ENCODE data around the gene CCDC34.

GRCh38 chr11:27329867-27330632 lies 33.0 kb downstream of the CCDC34 start:
- TF ChIP-seq CTCF (IDR thresholded peaks at IDR 0.05), result no peak
- TF ChIP-seq POLR2A (IDR thresholded peaks at IDR 0.05), result no peak

Data from Peyer's patch (tissue), 4 donors.